ENCODE measurements around the gene SCPEP1.

Gene SCPEP1

GRCh38 chr17:57004944-57005579, 27.1 kb downstream of the SCPEP1 start:
- peak; percentile 30 for DNase-seq

GRCh38 chr17:57006040-57006439, 28.1 kb downstream of the SCPEP1 start:
- DNase-seq = no peak

GRCh38 chr17:57008958-57009357, 31.0 kb downstream of the SCPEP1 start:
- no peak for DNase-seq

- peak; percentile 53 for DNase-seq
These were observed 32.0 kb downstream of the SCPEP1 start for GRCh38 chr17:57009737-57010445.

GRCh38 chr17:57010487-57010886, 32.6 kb downstream of the SCPEP1 start:
- no peak for DNase-seq

- DNase-seq = no peak
These were observed 33.6 kb downstream of the SCPEP1 start for GRCh38 chr17:57011491-57012015.

GRCh38 chr17:57016071-57016763, 38.3 kb downstream of the SCPEP1 start:
- DNase-seq = no peak

- no peak for DNase-seq
These were observed 38.8 kb downstream of the SCPEP1 start for GRCh38 chr17:57016764-57017116.

GRCh38 chr17:57017625-57018024, 39.7 kb downstream of the SCPEP1 start:
- DNase-seq = no peak

- DNase-seq = no peak
These were observed 42.3 kb downstream of the SCPEP1 start for GRCh38 chr17:57020208-57020607.

- DNase-seq = no peak
These were observed 43.5 kb downstream of the SCPEP1 start for GRCh38 chr17:57021226-57021940.

GRCh38 chr17:57025876-57026275, 47.9 kb downstream of the SCPEP1 start:
- no peak for DNase-seq

GRCh38 chr17:57027852-57028251, 49.9 kb downstream of the SCPEP1 start:
- no peak for DNase-seq

- no peak for DNase-seq
These were observed 54.4 kb downstream of the SCPEP1 start for GRCh38 chr17:57032343-57032742.

GRCh38 chr17:57033296-57033695, 55.4 kb downstream of the SCPEP1 start:
- DNase-seq = no peak

GRCh38 chr17:57034807-57035754, 57.1 kb downstream of the SCPEP1 start:
- no peak for DNase-seq

GRCh38 chr17:57035971-57036481, 58.1 kb downstream of the SCPEP1 start:
- DNase-seq = no peak

GRCh38 chr17:57037411-57037810, 59.5 kb downstream of the SCPEP1 start:
- no peak for DNase-seq

GRCh38 chr17:57038486-57038885, 60.6 kb downstream of the SCPEP1 start:
- DNase-seq = no peak

- DNase-seq = no peak
These were observed 62.6 kb downstream of the SCPEP1 start for GRCh38 chr17:57040571-57040970.

- no peak for DNase-seq
These were observed 65.3 kb downstream of the SCPEP1 start for GRCh38 chr17:57043276-57043675.
